T-helper 2 cell (primary cell): Measurements from ENCODE around the gene FAM53B.

ENCODE experiments used
- DNase-seq, 5 experiments: peaks; one replicate each; pipeline versions ENCODE4 v3.0.0 to v3.0.0-alpha.2; 2012 to 2022

FAM53B gene

DNA sequence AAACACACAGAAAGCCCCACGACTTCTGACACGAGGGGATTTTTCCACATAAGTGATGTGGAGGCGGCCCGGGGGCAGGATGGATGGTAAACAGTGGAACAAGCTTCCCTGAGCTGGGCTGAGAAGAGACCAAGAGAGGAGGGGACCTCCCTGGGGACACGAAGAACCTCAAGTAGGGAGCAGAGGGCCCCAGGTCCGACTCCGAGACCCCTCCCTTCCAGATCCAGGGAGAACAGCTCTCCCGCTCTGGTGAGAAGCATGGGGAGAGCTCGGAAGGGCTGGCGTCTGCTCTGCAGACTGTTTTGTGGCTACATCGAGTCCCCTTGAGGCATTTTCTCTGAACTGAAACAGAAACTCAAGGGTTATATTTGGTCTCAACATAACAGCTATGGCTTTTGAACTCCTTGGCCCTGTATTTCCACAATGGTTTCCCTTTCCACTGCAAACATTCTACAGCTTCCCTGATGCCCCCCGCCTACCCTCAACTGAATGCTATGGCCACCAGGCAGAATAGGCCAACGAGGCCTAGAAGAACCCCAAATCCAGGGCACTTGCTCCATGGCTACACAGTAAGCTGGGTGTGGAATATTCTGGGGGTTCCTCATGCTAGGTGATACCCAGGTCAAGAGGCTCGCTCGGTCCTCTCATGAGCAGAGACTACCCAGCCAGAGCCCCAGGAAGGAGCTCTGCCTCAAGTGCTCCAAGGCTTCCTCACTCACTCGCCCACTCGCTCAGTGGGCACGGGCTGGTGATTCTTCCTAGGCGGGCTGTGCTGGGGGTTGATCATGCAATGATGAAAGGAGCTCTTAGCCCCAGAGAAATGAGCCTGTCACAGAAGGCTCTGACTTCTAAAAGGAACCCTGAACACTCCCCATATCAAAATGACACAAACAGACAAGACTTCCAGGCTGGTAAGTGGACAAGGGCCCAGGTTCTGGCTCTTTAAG is 47.5 kb downstream of the FAM53B start:
- peak in 2 of 5 experiments; percentile 46 to 82 for DNase-seq

DNA sequence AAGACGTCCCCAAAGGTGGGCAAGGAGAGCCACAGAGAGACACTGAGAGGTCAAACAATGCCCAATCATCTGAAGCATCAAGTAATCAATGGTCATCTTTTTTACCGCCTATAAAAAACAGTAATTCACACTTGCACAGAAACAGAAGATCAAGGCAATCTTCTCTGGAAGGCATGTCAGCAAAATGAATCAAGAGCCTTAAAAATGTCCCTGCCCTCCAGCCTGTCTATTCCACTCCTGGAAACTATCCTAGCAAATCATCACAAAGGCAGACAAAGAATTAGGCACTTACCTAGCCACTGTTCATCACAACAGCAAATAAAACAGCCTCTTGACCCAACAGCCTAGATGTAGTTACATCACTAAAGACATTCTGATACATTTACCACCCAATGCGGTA is 48.9 kb downstream of the FAM53B start:
- DNase-seq = no peak

DNA sequence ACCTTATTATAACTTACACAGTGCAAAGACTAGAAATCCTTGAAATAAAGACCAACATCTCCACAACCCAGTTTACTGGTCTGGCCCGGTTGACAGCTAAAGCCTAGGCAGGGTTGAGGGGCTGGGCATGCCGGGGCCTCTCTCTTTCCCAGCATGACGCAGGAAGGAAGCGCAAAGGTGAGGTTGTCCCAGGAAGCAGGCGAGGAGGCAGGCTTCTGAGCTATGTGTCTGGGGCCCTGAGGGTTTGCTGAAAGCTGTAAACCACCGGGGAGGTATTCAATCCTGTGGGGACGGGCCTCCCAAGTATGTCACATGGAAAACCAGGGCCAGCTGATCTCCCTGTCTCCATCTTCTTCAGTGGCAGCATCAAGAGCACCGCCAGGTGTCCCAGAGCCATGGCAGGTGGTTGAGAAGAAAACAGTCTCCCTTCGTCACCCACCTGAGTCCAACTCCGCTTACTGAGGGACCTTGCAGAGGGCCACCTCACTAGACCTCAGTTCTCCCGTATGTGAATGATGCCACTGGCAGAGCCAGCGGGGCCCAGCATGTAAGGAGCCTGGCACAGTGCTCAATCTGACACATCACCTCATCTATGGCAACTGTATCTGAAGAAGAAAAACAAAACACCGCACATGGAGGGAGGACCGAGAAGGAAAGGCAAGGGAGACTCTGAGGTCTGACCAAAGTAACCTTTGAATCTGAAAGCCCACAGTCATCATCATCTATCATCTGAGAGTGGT is 49.5 kb downstream of the FAM53B start:
- DNase-seq = peak in 1 of 5 experiments; percentile 43

DNA sequence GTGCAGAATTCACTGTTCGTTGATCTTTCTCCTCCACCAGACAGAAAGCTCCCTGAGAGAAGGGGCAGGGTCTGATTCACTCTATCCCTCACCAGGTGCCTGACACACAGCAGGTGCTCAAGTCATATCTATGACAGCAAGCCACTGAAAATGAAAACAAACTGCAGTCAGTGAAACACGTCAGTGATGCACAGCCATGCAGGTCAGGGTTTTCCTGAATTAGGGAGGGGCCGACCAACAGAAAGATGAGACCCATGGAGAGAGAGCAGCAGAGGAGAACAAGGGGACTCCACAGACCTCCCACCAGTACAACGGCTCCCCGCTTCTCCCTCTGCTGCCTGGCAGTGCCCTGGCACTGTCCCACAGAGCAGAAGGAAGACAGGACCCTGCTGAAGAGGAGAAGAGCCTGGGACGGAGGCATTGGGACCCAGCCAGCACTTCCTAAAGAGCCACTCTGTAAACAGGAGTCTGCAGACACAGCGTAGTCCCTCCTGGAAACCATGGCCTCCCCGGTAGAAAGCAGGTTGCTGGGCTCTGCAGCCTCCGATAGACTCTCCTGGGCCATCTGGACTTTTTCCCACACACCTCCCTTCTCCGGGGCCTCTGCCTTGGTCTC is 50.3 kb downstream of the FAM53B start:
- DNase-seq = no peak

DNA sequence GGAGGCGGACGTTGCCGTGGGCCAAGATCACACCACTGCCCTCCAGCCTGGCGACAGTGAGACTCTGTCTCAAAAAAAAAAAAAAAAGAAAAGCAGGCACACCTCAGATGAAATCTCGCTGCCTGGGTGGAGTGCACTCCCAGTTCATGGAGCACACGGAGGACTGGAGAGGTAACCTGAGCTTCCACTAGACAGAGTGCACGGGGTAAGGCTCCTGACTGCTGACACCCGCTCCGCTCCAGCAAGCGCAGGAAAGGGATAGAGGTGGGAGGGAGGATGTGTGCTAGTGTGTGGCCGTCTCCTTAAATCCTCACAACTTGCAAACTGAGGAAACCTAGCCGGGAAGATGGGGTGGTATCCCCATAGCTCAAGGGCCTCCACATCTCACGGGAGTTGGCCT is 50.8 kb downstream of the FAM53B start:
- no peak for DNase-seq

DNA sequence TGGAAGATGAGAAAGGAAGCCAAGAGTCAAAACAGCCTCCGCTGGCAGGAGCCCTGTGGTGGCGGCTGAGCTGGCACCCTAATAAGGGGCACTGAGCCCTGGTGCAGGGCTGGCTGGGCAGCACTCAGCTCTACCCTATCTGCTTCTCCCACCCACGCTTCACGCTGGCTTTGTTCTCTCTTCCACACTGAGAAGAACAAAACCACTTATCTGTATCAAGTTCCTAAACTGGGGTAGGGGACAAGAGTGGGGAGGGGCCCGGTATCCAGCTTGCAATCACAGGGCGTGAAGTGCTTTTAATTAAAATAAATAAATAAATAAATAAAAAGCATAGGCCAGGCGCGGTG is 52.1 kb downstream of the FAM53B start:
- no peak for DNase-seq

DNA sequence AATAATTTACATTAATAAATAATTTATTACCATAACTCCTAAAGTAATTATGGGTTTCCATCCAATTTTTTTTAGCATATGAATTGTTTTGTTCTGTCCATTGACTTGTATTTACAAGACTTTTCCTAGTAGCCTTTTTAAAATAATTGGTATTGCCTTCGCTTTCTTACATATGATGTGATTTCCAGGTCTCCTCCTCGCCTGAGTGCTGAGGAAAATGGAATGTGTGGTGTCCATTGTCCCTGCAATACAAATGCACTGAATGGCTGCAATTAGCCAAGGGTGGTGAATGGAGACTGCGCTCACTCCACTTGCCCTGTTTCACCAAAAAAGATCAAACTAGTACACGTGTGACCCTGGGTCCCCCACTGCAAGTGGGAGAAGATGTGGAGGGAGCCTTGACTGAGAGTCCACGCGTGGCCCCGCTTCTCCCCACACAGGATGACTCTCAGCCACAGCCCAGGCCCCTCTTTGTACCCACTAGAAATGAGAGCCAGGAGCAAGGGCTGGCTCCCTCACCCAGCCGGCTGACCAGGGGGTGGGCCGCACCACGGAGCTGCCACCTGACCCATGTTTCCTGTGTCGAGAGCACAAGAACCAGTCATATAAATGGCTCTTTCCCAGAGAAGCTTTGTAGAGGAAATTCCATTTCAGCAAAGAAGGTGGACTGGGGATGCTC is 52.6 kb downstream of the FAM53B start:
- DNase-seq = no peak

DNA sequence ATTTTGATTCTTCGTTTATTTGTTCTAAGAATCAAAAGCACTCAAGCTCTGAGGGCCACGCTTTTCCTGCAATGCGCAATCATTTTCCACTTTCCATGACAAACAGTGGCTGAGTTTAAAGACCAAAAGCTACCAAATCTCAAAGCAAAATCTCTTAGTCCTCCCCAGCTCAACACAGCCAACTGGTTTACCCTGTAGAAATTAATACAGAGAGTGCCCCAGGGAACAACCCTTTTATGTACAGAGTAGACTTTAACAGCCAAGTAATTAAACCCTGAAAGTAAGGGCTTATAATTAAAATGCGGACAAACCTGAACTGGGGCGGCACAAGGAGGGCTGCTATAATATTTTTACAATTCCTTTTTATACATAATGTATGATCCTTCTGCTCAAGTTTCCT is 53.2 kb downstream of the FAM53B start:
- no peak for DNase-seq

DNA sequence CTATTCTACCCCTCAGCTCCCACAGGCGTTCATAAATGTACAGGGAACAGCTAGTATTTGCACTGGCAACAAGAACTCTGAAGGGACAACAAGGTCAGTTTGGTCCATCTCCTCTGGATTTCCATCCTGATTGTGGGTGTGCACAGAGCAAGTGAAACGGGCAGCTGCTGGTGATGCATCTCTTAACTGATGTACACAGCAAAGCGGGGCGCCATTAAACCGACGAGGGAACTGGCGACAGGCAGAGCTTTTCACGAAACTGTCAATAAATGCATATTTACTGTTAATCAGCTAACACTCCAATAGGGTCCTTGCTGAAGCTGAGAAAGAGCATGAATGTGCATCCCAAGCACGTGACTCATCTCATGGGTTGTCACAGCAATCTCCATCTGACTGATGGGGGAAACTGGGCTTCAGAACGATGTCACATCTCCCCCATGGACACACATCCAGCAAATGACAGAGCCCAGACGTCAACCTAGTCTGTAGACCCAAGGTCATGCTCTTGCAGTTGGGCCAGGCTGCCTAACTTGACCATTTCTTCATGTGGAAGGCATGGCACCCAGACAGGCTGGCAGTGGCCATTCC is 54.2 kb downstream of the FAM53B start:
- DNase-seq = peak in 1 of 5 experiments; percentile 27

DNA sequence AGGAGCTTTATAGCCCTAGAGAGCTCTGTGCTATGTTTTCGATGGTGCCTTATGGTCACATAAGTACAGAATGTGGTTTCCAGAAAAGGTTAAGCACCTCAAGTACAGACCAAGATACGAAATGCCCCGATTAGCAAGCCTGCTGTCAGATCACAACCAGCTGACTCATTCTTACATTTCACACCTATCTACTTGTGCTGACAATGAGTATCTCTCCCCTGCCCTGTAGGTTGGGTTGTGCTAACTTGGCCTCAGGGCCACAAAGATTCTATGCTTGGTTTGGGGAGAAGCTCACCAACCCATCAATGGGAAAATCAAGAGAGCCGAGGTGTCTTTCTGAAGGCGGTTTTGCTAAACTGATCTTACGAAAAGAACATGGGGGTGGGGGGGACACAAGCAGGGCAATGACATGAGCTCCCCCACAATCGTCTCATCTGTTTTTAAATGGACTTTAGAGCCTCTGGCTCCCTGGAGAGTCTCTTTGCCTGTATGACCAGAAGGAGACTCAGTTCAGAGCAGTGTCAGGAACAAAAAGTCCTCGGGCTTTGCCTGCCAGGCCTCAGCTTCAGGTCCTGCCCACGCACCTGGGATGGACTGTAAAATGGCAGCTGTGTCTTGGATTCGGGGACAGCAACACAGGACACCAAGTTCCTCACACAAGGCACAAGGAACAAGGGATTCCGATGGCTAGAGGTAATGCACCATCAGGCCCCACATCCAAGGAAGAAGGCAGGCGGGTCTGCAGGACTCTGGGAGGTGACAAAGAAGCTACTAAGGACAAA is 55.1 kb downstream of the FAM53B start:
- DNase-seq = peak in 3 of 5 experiments; percentile 48 to 98 (median 75)

DNA sequence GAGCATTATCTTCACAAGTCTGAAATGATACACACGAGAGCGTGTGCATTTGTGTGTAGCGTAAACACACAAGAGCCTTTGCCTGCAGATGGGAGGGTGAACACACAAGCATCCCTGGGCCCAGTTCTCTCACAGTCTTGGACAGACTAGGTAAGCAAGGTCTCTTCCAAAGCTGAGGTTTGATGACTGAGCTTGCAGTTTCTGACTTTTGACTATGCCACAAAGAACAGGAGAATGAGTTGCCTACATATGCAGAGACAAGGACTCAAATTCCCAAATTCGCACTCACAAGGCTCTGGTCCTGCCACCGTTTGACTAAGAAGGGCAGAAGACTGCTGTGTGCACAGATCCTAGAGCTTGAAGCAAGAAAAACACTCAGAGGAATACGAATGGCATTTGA is 55.8 kb downstream of the FAM53B start:
- peak in 1 of 5 experiments; percentile 61 for DNase-seq

DNA sequence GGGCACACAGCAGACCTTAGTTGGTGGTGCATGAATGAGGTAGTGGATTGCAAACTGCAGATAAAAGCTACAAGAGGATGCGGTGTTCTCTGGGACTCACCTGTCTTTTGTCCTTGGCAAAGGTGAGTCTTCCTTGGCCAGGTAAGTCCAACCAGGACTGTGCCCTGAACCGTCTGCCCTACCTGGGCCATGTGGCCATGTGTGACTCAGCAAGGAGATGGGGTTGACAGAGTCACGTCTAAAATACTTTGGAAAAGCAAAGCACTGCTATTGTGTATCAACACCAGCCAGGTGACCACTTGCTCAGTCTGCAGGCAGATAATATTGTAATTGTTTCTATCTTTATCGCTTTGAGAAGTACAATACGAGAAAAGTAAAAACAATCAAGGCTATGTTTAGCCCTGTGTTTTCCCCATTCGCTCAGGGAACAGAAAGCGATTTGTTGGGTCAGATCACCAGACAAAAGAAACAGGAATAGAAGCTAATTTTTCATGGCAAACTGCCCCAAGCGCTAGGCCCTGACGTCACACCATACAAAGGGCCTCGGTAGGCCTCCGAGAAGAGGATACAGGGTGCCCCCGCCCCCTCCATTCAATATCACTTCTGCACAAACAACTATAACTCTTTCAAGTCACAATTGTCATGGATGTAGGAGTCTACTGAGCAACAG is 57.3 kb downstream of the FAM53B start:
- no peak for DNase-seq

DNA sequence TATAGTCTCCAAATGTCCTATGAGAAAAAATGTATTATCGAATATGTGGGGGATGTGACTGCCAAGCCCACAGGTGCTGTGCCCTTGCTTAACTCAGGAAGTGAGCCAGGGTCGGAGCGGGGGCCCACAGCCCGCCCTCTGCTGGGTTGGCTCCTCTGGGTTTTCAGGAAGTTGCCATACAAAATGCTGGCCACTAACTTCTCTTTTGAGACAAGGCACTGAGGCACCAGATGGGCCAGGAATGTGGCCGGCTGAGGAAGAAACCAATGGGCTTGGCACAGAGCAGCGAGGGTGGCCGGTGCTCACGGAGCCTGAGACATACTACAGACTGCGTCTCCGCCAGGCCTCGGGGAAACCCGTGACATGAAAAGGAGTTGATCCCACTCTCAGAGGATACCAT is 58.9 kb downstream of the FAM53B start:
- no peak for DNase-seq

DNA sequence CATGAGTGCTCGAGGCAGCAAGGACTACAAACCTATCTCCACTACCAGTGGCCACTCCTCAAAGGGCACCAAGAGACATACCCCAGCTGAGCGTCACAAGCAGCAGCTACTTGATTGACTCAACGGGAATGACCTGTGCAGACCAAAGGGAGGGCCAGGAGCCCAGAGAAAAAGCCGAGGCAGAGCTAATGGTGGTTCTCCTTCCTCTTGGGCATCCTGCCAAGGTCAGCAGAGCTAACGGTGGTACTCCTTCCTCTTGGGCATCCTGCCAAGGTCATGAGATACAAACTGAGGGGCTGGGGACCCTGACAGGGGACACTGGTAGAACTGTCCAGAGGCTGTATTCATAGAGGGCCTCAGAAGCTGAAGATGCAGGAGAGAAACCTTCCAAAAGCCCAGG is 60.4 kb downstream of the FAM53B start:
- no peak for DNase-seq

DNA sequence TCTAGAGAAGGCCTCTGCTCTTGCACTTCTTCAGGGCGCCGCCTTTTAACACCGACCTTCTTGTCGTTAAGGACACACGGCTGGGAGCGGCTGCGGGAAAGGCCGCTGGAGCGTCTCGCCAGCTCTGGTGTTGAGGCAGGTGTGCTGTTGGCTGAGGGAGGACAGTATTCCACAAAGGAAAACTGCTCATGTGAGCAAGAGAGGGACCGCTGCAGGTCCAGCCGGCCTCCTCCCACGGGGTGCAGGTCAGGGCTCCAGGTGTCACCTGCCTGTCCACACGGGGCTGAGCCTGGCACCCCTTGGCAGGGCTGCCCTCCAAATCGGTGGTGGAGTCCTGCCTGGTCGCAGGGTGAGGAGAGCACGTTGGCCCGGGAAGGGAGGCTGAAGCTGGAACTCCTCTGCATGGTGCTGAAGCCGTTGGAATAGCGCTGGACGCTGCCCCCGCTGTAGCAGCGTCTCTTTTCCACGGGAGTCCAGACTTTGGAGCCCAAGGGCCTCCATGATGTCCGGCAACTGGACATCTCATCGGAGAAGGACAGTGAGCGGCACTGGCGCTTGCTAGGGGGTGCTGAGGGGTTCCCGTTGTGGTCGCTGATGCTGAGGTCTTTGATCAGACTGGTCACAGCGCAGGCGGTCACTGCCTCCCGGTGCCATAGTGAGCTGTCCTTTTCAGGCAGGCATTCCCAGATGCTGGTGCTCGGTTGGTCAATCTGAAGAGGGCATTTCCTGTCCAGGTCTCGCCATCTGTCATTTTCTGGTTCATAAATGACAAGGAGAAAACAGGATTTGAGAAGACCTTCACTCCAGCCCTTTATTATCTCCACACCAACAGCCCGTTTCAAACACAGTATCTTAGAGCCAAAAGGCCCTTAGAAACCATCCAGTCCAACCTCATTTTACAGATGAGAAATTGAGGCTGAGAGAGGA is 62.3 kb downstream of the FAM53B start:
- DNase-seq = no peak

DNA sequence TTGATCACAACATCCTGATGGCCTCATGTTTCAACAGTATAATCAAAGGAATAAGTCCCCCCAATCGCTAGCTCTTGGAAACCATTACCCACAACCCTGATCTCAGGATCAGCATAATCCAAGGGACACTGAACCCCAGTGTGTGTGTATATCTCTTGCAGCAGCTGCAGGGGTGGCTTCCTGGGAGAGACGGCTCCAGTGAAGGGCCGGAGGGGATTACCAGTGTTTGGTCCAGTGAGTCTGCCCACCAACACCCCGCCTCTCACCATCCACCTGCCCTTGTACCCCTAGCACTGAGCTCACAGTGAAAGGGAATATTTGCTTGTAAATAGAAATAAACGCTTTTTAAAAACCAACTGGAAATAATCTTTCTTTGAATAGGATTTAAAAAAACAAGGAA is 63.1 kb downstream of the FAM53B start:
- DNase-seq = no peak

DNA sequence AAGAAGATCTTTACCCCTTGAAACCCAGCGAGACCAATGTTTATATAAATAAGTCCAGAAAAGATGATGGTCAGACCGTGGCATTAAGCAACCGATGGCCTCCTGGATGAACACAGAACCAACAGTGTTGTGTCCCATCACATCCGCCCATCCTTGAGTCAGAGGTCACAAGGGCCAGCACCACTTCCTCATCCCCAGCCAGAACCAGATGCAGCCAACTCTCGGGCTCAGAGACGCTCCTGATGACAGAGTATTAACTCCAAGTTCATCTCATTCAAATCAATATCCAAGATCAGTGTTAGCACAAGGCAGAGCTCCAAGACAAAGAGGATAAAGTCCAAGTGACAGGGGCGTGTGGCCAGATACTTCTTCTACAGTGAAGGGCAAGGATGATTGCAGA is 63.5 kb downstream of the FAM53B start:
- DNase-seq = no peak

DNA sequence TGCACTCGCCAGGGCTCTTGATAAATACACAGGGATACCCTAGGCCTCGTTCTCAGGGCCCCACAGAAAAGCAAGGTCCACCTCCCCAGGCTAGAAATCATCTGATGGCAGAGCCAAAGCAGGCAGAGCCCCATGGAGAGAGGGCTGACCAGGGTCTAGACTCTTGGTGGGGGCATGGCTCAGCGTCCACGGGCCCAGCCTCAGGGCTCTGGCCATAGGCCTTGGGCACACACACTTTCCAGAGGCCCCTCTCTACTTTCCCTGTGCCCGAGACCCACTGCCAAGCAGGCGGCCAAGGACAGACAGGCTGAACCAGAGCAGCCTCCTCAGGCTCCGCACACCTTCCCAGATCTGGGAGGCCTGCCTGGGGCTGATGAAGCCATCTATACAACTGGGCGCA is 64.8 kb downstream of the FAM53B start:
- DNase-seq = no peak

DNA sequence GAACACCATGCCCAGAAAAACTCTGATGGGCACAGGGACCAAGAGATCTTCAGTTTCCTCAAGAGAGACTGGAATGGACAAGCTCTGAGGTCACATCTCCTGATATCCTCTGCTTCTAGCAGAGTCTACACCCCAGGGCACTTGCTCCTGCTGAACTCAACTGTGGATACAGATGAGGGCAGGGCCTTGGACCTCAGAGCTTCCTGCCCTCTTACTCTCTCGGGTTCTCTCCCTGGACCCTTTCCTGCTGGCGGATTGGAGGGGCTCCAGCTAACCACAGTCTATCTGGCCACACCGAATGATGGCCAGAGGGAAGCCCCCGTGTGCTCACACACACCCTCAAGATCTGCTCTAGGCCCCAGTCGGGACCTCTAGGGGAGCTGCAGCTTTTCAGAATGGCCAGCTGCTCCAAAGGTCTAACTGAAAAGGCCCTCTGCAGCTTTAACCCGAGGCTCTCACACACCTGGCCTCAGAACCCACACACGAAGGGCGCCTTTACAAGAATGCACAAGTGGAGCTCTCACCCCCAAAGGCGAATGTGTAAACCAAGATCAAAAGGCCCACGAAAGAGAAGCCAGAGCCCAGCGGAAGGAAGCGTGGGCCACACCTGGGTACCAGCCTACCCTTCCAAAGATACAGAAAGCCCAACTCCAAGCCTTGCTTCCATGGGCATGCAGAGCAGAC is 65.5 kb downstream of the FAM53B start:
- DNase-seq = peak in 3 of 5 experiments; percentile 45 to 76 (median 69)
